Measurements from ENCODE around the gene BLVRB.

- TF ChIP-seq POLR2AphosphoS5 (IDR thresholded peaks at IDR 0.05; ENCODE audit: low read depth, low read length) = no peak
- TF ChIP-seq CTCF (IDR thresholded peaks at IDR 0.05 in 2 of 3, conservative IDR thresholded peaks at IDR 0.05 in 1 of 3; ENCODE audit: borderline replicate concordance in 1 of 3, insufficient read depth in 1 of 3, low read depth in 2 of 3, low read length in 2 of 3) = no peak
- TF ChIP-seq POLR2A (IDR thresholded peaks at IDR 0.05; ENCODE audit: borderline replicate concordance, extremely low read depth, insufficient read depth, insufficient read length) = no peak
- TF ChIP-seq EZH2 (IDR thresholded peaks at IDR 0.05) = no peak
These were observed 48.3 kb upstream of the BLVRB start for GRCh38 chr19:40513741-40514315.
